ENCODE results near the gene RPAIN. TPM values are rescaled to one million over a fixed set of nuclear protein-coding genes. Genes with fewer than 3 reads are reported as not detected.
A peak's percentile ranks its signal among the peaks of the same experiment; 100 is the strongest.

Gene RPAIN
- total and polyA plus RNA-seq, 2 of the 13 experiments (the other 11 are each of a cell fraction or from before 2014, with no cell fraction given), result 42.1 to 58.5 TPM

GRCh38 chr17:5419356-5419958 lies 525 bp upstream of the RPAIN start, which contains the start of gene NUP88 (continued):
- no peak for TF ChIP-seq HNF4G (IDR thresholded peaks at IDR 0.05; ENCODE audit: borderline replicate concordance, low read depth, low read length)
- no peak for TF ChIP-seq HNF4G (CRISPR knock-in tag; IDR thresholded peaks at IDR 0.05; ENCODE audit: borderline replicate concordance, low read depth)
- no peak for TF ChIP-seq NONO (IDR thresholded peaks at IDR 0.05)
- TF ChIP-seq NONO (CRISPR knock-in tag; conservative IDR thresholded peaks at IDR 0.05), result 0 out of 2 replicates have a peak, but pooled peaks have one; percentile 61
- no peak for TF ChIP-seq ZNF326 (CRISPR knock-in tag; IDR thresholded peaks at IDR 0.05; ENCODE audit: borderline replicate concordance)
- TF ChIP-seq SRSF9 (IDR thresholded peaks at IDR 0.05; ENCODE audit: borderline replicate concordance, insufficient read depth, low read depth, low read length, poor library complexity, severe bottlenecking), result no peak
- peak; percentile 49; the same call in 1 of the 2 replicates for TF ChIP-seq PPARG (CRISPR knock-in tag; conservative IDR thresholded peaks at IDR 0.05)
- TF ChIP-seq, protein P1, sequence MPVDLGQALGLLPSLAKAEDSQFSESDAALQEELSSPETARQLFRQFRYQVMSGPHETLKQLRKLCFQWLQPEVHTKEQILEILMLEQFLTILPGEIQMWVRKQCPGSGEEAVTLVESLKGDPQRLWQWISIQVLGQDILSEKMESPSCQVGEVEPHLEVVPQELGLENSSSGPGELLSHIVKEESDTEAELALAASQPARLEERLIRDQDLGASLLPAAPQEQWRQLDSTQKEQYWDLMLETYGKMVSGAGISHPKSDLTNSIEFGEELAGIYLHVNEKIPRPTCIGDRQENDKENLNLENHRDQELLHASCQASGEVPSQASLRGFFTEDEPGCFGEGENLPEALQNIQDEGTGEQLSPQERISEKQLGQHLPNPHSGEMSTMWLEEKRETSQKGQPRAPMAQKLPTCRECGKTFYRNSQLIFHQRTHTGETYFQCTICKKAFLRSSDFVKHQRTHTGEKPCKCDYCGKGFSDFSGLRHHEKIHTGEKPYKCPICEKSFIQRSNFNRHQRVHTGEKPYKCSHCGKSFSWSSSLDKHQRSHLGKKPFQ (CRISPR knock-in tag; IDR thresholded peaks at IDR 0.05; ENCODE audit: insufficient replicate concordance), result no peak
- 0 out of 2 replicates have a peak, but pooled peaks have one; percentile 67 for TF ChIP-seq CCDC6 (CRISPR knock-in tag; IDR thresholded peaks at IDR 0.05)
- TF ChIP-seq, protein P2, sequence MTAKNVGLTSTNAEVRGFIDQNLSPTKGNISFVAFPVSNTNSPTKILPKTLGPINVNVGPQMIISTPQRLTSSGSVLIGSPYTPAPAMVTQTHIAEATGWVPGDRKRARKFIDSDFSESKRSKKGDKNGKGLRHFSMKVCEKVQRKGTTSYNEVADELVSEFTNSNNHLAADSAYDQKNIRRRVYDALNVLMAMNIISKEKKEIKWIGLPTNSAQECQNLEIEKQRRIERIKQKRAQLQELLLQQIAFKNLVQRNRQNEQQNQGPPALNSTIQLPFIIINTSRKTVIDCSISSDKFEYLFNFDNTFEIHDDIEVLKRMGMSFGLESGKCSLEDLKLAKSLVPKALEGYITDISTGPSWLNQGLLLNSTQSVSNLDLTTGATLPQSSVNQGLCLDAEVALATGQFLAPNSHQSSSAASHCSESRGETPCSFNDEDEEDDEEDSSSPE (CRISPR knock-in tag; IDR thresholded peaks at IDR 0.05), result peak; percentile 88
- TF ChIP-seq TRIM24 (CRISPR knock-in tag; IDR thresholded peaks at IDR 0.05), result no peak
- TF ChIP-seq, protein P3, sequence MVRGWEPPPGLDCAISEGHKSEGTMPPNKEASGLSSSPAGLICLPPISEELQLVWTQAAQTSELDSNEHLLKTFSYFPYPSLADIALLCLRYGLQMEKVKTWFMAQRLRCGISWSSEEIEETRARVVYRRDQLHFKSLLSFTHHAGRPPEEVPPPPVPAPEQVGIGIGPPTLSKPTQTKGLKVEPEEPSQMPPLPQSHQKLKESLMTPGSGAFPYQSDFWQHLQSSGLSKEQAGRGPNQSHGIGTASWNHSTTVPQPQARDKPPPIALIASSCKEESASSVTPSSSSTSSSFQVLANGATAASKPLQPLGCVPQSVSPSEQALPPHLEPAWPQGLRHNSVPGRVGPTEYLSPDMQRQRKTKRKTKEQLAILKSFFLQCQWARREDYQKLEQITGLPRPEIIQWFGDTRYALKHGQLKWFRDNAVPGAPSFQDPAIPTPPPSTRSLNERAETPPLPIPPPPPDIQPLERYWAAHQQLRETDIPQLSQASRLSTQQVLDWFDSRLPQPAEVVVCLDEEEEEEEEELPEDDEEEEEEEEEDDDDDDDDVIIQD (CRISPR knock-in tag; IDR thresholded peaks at IDR 0.05; ENCODE audit: low read depth), result peak; percentile 18; the same call in 1 of the 2 replicates
- TF ChIP-seq MAX (IDR thresholded peaks at IDR 0.05), result no peak
- TF ChIP-seq MTF2 (CRISPR knock-in tag; IDR thresholded peaks at IDR 0.05; ENCODE audit: borderline replicate concordance), result no peak
- peak; percentile 32; the same call in 1 of the 2 replicates for TF ChIP-seq SALL1 (CRISPR knock-in tag; IDR thresholded peaks at IDR 0.05)
- TF ChIP-seq TOPORS (CRISPR knock-in tag; IDR thresholded peaks at IDR 0.05), result no peak
- TF ChIP-seq HNRNPUL1 (IDR thresholded peaks at IDR 0.05; ENCODE audit: low read depth, low read length), result no peak
- no peak for TF ChIP-seq MAFG (CRISPR knock-in tag; IDR thresholded peaks at IDR 0.05)
- no peak for TF ChIP-seq ZNF3 (CRISPR knock-in tag; IDR thresholded peaks at IDR 0.05)
- no peak for TF ChIP-seq ZSCAN29 (CRISPR knock-in tag; conservative IDR thresholded peaks at IDR 0.05)
- TF ChIP-seq BCL3 (CRISPR knock-in tag; IDR thresholded peaks at IDR 0.05), result 0 out of 2 replicates have a peak, but pooled peaks have one; percentile 30
- TF ChIP-seq FOXO1 (CRISPR knock-in tag; IDR thresholded peaks at IDR 0.05), result no peak
- TF ChIP-seq GFI1 (CRISPR knock-in tag; IDR thresholded peaks at IDR 0.05; ENCODE audit: borderline replicate concordance), result no peak
- TF ChIP-seq, protein P4, sequence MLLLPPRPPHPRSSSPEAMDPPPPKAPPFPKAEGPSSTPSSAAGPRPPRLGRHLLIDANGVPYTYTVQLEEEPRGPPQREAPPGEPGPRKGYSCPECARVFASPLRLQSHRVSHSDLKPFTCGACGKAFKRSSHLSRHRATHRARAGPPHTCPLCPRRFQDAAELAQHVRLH (CRISPR knock-in tag; IDR thresholded peaks at IDR 0.05; ENCODE audit: borderline replicate concordance, low read depth), result no peak
- no peak for TF ChIP-seq ZNF629 (CRISPR knock-in tag; conservative IDR thresholded peaks at IDR 0.05)
